ENCODE measurements around the gene BRSK2. TPM values are rescaled to one million over a fixed set of nuclear protein-coding genes. Genes with fewer than 3 reads are reported as not detected.

Gene BRSK2
- total and polyA plus RNA-seq, 9 of the 15 experiments (the other 6 are each of a cell fraction or from before 2014, with no cell fraction given) = 0.06 to 0.52 (median 0.18) TPM; not detected in 5

DNA sequence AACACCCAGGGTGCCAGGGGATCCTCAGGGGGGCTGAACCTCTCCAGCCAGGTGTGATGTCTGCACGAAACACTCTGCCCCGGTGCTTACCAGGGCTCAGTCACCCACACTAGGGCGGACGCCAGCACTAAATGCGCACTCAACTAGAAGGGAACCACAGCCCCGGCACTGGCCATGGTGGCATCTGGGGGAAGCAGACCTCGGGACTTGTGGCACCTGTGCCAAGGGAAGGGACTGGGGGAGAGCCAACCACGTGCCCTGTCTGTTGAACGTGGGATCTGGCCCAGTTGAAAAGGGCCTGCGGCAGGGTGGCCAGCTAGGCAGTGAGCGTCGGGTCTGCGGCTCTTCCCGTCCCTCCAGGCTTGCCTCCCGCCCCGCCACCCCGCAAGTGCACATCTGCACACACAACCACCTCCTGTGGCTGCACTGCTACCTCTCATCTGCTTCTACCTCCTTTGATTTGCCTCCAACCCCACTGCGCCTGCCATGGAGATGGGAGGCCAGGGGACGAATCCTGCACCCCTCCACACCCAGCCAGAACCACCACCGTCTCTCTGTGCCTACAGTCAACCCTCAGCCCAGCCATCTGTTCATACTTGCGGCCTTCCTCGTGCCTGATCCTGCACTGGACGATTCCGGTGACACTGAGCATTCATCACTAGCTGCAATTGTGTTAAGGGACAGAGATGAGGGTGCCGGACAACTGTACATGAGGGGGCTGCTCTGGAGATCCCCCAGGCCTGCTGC, 111.9 kb downstream of the BRSK2 start:
- Histone ChIP-seq H3K4me1 (replicated peaks in 1 of 2; ENCODE audit: control insufficient read depth in 2 of 2, insufficient read depth in 2 of 2, low read length in 2 of 2) (peaks cover 0 to 11% of the 10 kb centered on the region in 2 experiments; a peak in 1 of 5 replicates), H2AFZ (ENCODE audit: low read depth, low read length) (no peak overlapping the region), H3K9ac (ENCODE audit: insufficient read depth in 1 of 2, low read depth in 2 of 2, low read length in 2 of 2) (no peak overlapping the region), H3K9me1 (ENCODE audit: control insufficient read depth, insufficient read depth, low read length) (no peaks in the 10 kb centered on the region), H3K9me3 (replicated peaks; ENCODE audit: control insufficient read depth, insufficient read depth, low read depth, low read length) (0 out of 2 replicates have a peak, but pooled peaks cover 7% of the 10 kb centered on the region), H3K27me3 (ENCODE audit: control insufficient read depth in 2 of 2, insufficient read depth in 2 of 2, low read length in 2 of 2) (no peaks in the 10 kb centered on the region), H3K79me2 (ENCODE audit: control insufficient read depth, insufficient read depth, low read length) (peaks cover 2% of the 10 kb centered on the region; the same call in 1 of the 3 replicates), H3K4me2 (ENCODE audit: insufficient read depth, low read length) (no peak overlapping the region), H3K4me3 (no peak overlapping the region), H3K36me3 (ENCODE audit: control insufficient read depth, insufficient read depth, low read length) (no peaks in the 10 kb centered on the region), H3K27ac (ENCODE audit: extremely low read depth, low read depth, low read length) (no peak overlapping the region), H4K20me1 (replicated peaks; ENCODE audit: control insufficient read depth, insufficient read depth, low read length) (peaks cover 9% of the 10 kb centered on the region)
- ChIA-PET POLR2A (no interaction called here), CTCF (ENCODE audit: low intra/inter-chr PET ratio) (no interaction called here)
- in situ Hi-C loops (cut with MboI) (no loop called here), intact Hi-C loops (cut with micrococcal nuclease) (no loop called here)
- ATAC-seq = no peak
- no peak for FAIRE-seq
- TF ChIP-seq, protein P1, sequence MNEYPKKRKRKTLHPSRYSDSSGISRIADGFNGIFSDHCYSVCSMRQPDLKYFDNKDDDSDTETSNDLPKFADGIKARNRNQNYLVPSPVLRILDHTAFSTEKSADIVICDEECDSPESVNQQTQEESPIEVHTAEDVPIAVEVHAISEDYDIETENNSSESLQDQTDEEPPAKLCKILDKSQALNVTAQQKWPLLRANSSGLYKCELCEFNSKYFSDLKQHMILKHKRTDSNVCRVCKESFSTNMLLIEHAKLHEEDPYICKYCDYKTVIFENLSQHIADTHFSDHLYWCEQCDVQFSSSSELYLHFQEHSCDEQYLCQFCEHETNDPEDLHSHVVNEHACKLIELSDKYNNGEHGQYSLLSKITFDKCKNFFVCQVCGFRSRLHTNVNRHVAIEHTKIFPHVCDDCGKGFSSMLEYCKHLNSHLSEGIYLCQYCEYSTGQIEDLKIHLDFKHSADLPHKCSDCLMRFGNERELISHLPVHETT (CRISPR knock-in tag; conservative IDR thresholded peaks at IDR 0.05 in 1 of 2, IDR thresholded peaks at IDR 0.05 in 1 of 2) = no peak
- TF ChIP-seq SPI1 (IDR thresholded peaks at IDR 0.05; ENCODE audit: borderline replicate concordance, low read depth, low read length) = no peak
- no peak for TF ChIP-seq ARHGAP35 (IDR thresholded peaks at IDR 0.05; ENCODE audit: partially characterized antibody)
- TF ChIP-seq POLR2G (IDR thresholded peaks at IDR 0.05; ENCODE audit: low read depth, low read length) = no peak
- TF ChIP-seq, protein P2, sequence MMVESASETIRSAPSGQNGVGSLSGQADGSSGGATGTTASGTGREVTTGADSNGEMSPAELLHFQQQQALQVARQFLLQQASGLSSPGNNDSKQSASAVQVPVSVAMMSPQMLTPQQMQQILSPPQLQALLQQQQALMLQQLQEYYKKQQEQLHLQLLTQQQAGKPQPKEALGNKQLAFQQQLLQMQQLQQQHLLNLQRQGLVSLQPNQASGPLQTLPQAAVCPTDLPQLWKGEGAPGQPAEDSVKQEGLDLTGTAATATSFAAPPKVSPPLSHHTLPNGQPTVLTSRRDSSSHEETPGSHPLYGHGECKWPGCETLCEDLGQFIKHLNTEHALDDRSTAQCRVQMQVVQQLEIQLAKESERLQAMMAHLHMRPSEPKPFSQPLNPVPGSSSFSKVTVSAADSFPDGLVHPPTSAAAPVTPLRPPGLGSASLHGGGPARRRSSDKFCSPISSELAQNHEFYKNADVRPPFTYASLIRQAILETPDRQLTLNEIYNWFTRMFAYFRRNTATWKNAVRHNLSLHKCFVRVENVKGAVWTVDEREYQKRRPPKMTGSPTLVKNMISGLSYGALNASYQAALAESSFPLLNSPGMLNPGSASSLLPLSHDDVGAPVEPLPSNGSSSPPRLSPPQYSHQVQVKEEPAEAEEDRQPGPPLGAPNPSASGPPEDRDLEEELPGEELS (CRISPR knock-in tag; IDR thresholded peaks at IDR 0.05; ENCODE audit: borderline replicate concordance) = no peak
- TF ChIP-seq NR2C2 (CRISPR knock-in tag; IDR thresholded peaks at IDR 0.05) = no peak
- TF ChIP-seq NR2C2 (tag; IDR thresholded peaks at IDR 0.05) = no peak
- TF ChIP-seq, protein P3, sequence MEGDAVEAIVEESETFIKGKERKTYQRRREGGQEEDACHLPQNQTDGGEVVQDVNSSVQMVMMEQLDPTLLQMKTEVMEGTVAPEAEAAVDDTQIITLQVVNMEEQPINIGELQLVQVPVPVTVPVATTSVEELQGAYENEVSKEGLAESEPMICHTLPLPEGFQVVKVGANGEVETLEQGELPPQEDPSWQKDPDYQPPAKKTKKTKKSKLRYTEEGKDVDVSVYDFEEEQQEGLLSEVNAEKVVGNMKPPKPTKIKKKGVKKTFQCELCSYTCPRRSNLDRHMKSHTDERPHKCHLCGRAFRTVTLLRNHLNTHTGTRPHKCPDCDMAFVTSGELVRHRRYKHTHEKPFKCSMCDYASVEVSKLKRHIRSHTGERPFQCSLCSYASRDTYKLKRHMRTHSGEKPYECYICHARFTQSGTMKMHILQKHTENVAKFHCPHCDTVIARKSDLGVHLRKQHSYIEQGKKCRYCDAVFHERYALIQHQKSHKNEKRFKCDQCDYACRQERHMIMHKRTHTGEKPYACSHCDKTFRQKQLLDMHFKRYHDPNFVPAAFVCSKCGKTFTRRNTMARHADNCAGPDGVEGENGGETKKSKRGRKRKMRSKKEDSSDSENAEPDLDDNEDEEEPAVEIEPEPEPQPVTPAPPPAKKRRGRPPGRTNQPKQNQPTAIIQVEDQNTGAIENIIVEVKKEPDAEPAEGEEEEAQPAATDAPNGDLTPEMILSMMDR (IDR thresholded peaks at IDR 0.05 in 2 of 3, conservative IDR thresholded peaks at IDR 0.05 in 1 of 3; ENCODE audit: insufficient read depth in 2 of 3, low read depth in 1 of 3, low read length in 3 of 3) = no peak
- no peak for TF ChIP-seq RBM22 (IDR thresholded peaks at IDR 0.05; ENCODE audit: low read depth, low read length, poor library complexity, severe bottlenecking)
- no peak for TF ChIP-seq TRIM24 (IDR thresholded peaks at IDR 0.05)
- no peak for TF ChIP-seq RB1 (IDR thresholded peaks at IDR 0.05; ENCODE audit: low read depth)
- WGBS (ENCODE audit: insufficient coverage, low coverage, missing lambda C conversion rate) = 94% methylated on average over 24 of the region's 25 CpGs
- no TSS peak for BruUV-seq (replicated peaks)
- DNase-seq (ENCODE audit: extremely low read depth in 1 of 4, low spot score in 3 of 4) = no peak

All from K562 (cell line).